ENCODE measurements around the gene GTPBP10. TPM values are rescaled to one million over a fixed set of nuclear protein-coding genes. Genes with fewer than 3 reads are reported as not detected.

Gene GTPBP10
- total RNA-seq, 1 donor from 2014 or later: 21.3 TPM

DNA sequence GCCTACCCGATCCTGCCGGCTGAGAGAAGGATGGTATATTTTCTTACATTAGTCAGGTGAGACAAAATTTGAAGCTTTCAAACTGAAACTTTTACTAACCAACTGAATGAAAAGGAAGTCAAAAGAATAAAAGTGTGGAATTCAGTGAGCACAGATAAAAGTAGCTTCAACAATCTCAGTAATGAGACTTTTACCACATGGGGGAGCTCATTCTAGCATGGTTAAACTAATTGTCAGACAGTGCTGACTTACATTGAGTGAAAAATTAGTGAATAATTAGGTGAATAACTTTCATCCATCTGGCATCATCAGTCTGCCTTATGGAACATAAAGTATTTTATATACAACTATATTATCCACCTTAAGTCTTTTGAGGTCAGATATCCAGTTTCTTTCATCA lies 33.8 kb upstream of the GTPBP10 start:
- ATAC-seq (no peak), DNase-seq (no peak)
- Histone ChIP-seq H3K27me3 (ENCODE audit: low read depth) (no peaks in the 10 kb centered on the region), H3K4me1 (no peaks in the 10 kb centered on the region), H3K4me3 (no peak overlapping the region), H3K36me3 (no peaks in the 10 kb centered on the region), H3K9me3 (no peaks in the 10 kb centered on the region), H3K27ac (no peak overlapping the region)
- intact Hi-C loops (cut with DNase I): no loop called here
- TF ChIP-seq, protein P1, sequence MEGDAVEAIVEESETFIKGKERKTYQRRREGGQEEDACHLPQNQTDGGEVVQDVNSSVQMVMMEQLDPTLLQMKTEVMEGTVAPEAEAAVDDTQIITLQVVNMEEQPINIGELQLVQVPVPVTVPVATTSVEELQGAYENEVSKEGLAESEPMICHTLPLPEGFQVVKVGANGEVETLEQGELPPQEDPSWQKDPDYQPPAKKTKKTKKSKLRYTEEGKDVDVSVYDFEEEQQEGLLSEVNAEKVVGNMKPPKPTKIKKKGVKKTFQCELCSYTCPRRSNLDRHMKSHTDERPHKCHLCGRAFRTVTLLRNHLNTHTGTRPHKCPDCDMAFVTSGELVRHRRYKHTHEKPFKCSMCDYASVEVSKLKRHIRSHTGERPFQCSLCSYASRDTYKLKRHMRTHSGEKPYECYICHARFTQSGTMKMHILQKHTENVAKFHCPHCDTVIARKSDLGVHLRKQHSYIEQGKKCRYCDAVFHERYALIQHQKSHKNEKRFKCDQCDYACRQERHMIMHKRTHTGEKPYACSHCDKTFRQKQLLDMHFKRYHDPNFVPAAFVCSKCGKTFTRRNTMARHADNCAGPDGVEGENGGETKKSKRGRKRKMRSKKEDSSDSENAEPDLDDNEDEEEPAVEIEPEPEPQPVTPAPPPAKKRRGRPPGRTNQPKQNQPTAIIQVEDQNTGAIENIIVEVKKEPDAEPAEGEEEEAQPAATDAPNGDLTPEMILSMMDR (IDR thresholded peaks at IDR 0.05): no peak

DNA sequence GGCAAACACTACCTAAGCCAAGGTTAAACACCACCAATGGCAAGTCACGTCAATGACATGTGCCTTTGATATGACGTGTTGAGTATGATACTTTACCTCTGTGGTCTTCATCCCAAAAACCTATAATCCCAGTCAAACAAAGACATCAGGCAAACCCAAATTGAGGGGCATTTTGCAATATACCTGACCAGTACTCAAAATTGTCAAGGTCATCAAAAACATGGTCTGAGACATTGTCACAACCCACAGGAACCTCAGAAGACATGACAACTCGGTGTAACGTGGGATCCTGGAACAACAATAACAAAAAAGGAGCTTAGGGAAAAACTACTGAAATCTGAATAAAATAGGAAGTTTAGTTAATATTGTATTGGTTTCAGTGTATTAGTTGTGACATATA lies 32.6 kb upstream of the GTPBP10 start:
- no peaks in the 10 kb centered on the region for H3K27me3 ChIP-seq (ENCODE audit: low read depth)
- H3K36me3 ChIP-seq: no peaks in the 10 kb centered on the region
- ATAC-seq: no peak
- TF ChIP-seq, protein P1 (IDR thresholded peaks at IDR 0.05): no peak
- no peak for DNase-seq
- no peak overlapping the region for H3K4me3 ChIP-seq
- no peaks in the 10 kb centered on the region for H3K9me3 ChIP-seq
- intact Hi-C loops (cut with DNase I): no loop called here
- no peaks in the 10 kb centered on the region for H3K4me1 ChIP-seq
- H3K27ac ChIP-seq: no peak overlapping the region

DNA sequence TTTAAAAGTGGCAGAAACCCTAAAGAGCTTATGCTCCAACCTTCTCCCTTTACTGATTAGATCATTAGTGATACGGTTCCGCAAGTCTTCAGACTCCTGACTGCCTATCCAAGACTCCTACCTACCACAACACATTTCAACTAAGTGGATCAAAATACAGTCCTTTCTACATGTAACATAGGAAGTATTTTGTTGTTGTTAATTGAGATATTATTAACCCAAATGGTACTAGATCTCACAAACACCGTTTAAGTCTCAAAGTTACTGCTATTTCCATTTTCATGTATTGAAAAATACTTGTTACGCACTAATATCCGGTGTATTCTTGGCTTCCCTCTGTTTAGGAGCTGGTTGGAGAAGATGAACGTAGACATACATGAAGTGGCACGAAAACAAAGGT lies 26.5 kb upstream of the GTPBP10 start:
- Histone ChIP-seq H3K36me3 (no peaks in the 10 kb centered on the region), H3K4me3 (no peak overlapping the region), H3K27ac (no peak overlapping the region), H3K9me3 (no peaks in the 10 kb centered on the region), H3K27me3 (ENCODE audit: low read depth) (peaks cover 35% of the 10 kb centered on the region), H3K4me1 (peaks cover 8% of the 10 kb centered on the region)
- DNase-seq (no peak), ATAC-seq (no peak)
- TF ChIP-seq, protein P1 (IDR thresholded peaks at IDR 0.05): no peak
- intact Hi-C loops (cut with DNase I): no loop called here

DNA sequence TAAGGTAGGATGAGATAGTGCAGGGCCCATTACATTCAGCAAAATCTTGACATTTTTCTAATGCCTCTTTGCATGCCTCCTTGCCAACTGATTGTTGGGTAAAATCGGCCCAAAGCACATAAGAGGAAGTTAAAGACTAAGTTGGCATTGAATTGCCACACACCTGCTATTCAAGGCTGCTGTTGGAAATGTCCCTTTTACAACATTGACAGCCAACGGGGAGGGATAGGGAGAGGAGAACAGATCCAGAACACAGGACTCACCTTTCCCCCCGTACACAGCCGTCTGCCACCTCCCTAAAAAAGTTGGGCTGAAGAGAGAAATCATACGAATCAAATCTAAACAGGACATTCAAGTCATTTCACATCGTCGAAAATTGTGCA lies 26.1 kb upstream of the GTPBP10 start:
- Histone ChIP-seq H3K4me3 (no peak overlapping the region), H3K27ac (no peak overlapping the region), H3K9me3 (no peaks in the 10 kb centered on the region), H3K27me3 (ENCODE audit: low read depth) (peaks cover 35% of the 10 kb centered on the region), H3K36me3 (no peaks in the 10 kb centered on the region), H3K4me1 (peaks cover 8% of the 10 kb centered on the region)
- no peak for DNase-seq
- TF ChIP-seq, protein P1 (IDR thresholded peaks at IDR 0.05): no peak
- intact Hi-C loops (cut with DNase I): no loop called here
- ATAC-seq: no peak

DNA sequence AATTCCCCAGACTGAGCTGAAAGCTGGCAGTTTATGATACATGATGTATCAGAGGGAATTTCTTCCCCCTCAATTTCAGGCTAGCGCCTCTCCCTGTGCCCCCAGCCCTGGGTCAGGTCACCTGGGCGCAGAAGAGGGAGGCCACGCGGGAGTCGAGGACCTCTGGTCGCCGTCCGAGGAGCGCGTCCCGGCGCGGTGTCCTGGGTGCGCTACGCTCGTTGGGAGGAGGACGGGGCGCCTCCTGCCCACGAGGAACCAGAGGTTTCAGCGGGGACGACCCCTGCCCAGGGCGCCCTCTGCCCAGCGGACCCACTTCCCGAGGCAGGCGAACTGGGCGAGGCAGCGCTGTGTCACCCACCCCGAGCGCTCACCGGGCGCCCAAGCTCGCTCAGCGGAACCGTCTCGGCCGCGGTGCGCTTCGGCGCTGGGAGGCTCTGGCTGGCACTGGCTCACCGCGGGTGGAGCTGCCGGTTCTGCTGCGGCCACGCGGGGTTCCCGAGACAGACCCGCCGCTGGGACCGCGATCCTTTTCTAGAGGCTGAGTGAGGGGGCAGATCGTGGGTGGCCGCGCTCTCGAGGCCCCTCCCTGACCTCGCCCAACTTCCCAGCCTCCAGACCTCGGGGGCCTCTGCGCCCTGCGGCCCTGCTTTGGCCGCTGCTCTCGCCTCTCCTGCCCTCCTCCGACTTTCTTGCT lies 25.6 kb upstream of the GTPBP10 start, which contains the start of gene FAM237B:
FAM237B (minus strand) TSS at position 504 of the 694 bp plus-strand sequence. CDS start 1,556 bp downstream, outside the sequence.
- Histone ChIP-seq H3K9me3 (no peaks in the 10 kb centered on the region), H3K36me3 (no peaks in the 10 kb centered on the region), H3K4me1 (peaks cover 8% of the 10 kb centered on the region), H3K4me3 (peak within 1 kb of the TSS; percentile 17), H3K27ac (no peak within 1 kb of the TSS), H3K27me3 (ENCODE audit: low read depth) (peaks cover 35% of the 10 kb centered on the region)
- intact Hi-C loops (cut with DNase I): no loop called here
- peak; percentile 44 for DNase-seq
- ATAC-seq: peak; percentile 25 to 44
- TF ChIP-seq, protein P1 (IDR thresholded peaks at IDR 0.05): no peak
